OCI-LY1 (cell line): Measurements from ENCODE around the gene FAM83G.

ENCODE experiments used
- CTCF ChIP-seq: fragments of 200-600 bp; sonication (generic), shearing (Covaris generic); IDR thresholded peaks from 2 replicates; pipeline ENCODE4 v1.5.1; 2017; ENCODE audit warnings: mild to moderate bottlenecking, antibody characterized with exemption, low read length, moderate library complexity, mixed read lengths
- EZH2 ChIP-seq: fragments of 200-600 bp; sonication (generic), shearing (Covaris generic); IDR thresholded peaks from 2 replicates; pipeline ENCODE4 v1.8.0; 2017; ENCODE audit warnings: borderline replicate concordance, mixed run types, mild to moderate bottlenecking, antibody characterized with exemption, low read length, moderate library complexity, mixed read lengths

GRCh38 chr17:18932360-18933055 is 72.1 kb downstream of the FAM83G start:
- no peak for TF ChIP-seq CTCF
- no peak for TF ChIP-seq EZH2
